GM18873 (cell line): ENCODE data around the gene IGFBPL1.

Source experiments
- ATAC-seq: cut with Tn5 transposase; IDR thresholded peaks from one replicate; pipeline ENCODE4 v1.9.1; 2021; ENCODE audit warnings: mild to moderate bottlenecking, moderate library complexity, moderate number of reproducible peaks; ENCODE audit not compliant: unreplicated experiment, low FRiP score

The IGFBPL1 gene

GRCh38 chr9:38434365-38434764 is 10.1 kb upstream of the IGFBPL1 start:
- ATAC-seq: no peak

DNA sequence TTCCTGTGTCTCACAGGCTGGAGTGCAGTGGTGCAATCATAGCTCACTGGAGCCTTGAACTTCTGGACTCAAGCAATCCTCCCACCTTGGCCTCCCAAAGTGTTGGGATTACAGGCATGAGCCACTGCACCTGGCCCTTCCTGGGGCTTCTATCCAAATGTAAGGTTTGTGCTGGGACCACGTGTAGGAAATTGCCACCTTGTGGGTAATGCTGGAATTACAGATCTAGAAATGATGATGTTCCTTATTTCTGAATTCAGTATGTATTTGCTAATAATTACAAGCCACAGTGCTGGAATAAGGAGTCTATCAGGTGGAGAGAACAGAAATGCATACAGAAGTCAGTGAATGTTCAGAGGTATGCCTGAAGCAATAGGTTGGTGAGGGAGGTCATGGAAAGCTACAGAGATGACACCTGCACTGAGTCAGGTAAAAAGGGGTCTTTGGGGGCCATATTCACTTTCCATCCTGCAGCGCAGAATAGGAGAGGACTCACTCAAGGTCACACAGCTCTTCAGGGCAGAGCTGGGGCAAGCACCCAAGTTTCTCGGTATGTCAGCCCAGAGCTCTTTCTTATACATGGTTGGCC is 8.8 kb upstream of the IGFBPL1 start:
- ATAC-seq: no peak

DNA sequence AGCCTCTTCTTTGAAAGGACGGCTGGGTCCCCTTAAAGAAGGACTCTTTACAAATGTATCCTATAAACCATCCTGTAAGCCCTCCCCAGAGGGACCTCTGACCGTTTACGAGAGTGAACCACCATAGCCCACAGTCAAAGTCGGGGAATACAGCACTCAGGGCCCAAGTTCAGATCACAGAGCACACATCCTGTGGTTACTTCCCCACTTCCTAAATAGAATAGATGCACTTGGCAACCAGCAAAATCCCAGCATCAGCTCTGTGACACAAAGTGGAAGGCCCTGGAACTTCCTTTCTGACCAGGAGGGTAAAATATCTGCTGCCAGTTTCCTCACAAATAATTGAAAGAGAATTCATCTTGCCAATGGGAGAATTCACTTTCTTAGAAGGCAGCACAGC is 6.9 kb upstream of the IGFBPL1 start:
- no peak for ATAC-seq

DNA sequence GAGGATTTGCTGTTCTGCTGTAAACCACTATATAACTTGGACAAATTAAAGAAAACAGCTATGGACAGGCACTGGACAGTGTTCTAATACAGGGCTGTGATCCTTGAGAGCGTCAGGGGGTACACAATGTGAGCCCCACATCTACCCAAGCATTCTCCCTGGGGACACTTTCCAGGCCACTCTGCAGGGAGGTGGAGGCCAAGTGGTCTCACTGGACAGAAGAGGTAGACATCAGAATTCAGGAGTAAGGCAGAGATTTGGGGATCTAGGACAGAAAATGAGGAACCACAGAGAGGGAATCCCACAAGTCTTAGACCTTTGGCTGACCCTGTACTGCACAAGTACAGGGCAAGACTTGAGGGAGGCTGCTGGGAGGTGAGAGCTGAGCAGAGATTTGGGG is 3.8 kb upstream of the IGFBPL1 start:
- no peak for ATAC-seq

DNA sequence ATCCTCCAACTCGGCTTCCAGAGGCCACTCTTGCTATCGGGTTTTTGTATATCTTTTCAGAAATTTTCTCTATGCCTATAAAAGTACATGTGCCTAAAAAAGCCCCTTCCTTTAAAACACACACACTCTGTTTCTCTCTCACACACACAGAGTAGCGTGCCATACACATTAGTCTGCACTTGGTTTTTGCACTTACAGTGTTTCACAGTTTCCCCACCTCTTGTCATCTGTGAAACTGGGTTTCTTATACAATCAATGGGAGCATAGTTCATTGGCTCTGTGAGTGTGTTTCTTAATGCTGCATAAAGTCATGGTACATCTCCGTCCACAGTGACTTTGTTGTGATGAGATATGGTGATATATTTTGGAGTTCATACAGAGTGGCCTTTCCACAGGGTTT is 664 bp upstream of the IGFBPL1 start:
- no peak for ATAC-seq

DNA sequence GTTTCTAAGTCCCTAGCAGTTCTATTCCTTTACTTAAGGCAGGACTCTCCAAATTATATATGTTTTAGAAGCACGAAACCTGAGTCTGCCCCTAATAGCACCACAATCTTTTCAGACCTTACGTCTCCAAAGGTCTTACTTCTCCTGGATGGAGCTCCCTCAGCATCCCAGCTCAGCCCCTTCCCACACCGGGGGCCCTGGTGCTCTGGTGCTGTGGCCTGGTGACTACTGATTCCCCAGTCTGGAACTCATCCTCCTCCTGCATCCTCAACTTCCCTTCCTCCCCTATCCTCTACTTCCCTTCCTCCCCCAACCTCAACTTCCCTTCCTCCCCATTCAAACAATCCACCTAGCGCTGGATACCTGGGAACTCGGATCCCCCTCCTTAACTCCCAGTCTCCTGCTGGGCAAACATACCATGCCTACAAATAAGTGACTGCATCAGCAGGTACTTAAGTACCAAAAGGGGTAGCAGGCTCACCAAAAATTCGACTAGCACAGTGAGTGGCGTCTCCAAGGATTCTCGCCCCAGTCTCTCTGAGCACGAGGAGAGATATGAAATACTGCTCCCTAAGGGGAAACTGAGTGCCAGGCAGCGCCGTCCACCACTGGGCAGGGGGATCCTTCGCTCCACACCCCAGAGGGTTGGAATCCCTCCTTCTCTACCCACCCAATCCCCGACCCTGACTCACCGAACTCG is 831 bp downstream of the IGFBPL1 start:
- ATAC-seq: no peak

- ATAC-seq: no peak
Observed at GRCh38 chr9:38422555-38423260, 1.5 kb downstream of the IGFBPL1 start.

- ATAC-seq: no peak
Observed at GRCh38 chr9:38421498-38422211, 2.6 kb downstream of the IGFBPL1 start.

DNA sequence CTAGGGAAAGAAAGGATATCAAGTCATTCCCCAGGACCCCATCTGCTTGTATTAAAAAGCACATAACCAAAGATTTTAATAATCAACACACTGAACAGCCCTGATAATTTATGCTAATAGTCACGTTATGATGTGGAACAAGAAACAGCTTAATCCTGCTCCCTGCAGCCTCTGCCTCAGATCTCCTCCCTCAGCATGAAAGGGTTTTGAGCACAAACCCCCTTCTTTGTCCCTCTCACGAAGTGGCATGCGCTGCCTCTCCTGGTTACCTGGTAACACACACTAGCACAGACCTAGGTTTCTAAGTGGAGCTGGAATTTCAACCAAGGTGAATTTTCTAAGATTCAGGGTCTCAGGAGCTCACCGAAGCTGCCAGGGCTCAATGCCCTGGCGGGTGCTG is 5.1 kb downstream of the IGFBPL1 start:
- no peak for ATAC-seq

GRCh38 chr9:38418366-38418765 is 5.9 kb downstream of the IGFBPL1 start:
- no peak for ATAC-seq

- ATAC-seq: no peak
Observed at GRCh38 chr9:38417003-38417945, 7.0 kb downstream of the IGFBPL1 start.

- ATAC-seq: no peak
Observed at GRCh38 chr9:38416461-38416860, 7.8 kb downstream of the IGFBPL1 start.

DNA sequence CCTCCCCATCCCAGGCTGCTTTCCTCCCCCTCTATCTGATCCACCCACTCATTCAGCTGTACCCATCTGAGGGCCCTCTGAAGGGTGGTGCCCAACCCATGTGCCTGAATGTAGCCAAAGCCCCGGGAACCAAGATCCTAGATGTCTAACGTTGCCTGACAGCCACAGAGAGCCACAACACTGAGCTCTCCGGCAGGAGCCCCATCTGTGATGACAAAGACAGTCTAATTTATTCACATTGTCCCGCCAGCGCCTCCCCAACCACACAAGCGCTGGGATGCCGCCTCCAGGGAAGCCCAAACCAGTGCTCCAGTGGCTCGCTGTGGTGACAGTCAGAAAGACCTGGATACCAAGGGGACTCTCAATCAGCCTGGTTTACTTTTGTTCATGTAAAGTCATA is 8.4 kb downstream of the IGFBPL1 start:
- no peak for ATAC-seq

- no peak for ATAC-seq
Observed at GRCh38 chr9:38414040-38414723, 10.1 kb downstream of the IGFBPL1 start.

GRCh38 chr9:38413283-38413682 is 11.0 kb downstream of the IGFBPL1 start:
- ATAC-seq: no peak

- no peak for ATAC-seq
Observed at GRCh38 chr9:38412751-38413150, 11.5 kb downstream of the IGFBPL1 start.

GRCh38 chr9:38408719-38409118 is 15.5 kb downstream of the IGFBPL1 start:
- ATAC-seq: no peak

DNA sequence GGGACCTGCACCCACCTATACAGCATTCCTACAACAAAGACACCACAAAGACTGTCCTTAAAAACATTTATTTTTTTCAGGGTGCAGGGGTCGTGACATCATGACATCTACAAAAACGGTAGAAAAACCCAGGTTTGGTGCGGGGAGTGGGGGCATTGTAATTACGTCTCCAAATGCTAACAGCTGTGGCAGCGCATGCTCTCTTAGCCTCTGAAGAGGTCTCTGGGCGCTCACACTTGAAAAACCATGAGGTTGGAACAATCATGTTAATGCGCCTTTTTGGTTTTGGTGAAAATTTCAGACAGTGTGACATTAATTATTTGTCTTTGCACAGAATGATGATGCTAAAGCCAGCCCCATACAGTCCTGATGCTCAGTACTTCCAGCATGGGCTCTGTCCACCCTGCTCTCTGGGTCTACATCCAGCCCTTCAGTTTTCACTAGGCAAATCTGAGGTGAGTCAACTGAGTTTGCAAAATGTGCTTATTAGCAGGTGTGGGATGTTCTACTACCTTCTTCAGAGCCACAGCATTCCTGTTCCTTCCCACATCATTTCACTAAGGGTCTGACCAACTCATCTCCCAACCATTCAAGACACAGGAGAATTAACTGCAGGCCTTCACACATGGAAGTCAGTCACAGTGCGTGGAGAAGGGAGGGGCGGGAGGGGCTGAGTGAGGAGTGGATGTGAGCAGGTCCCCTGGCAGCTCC is 17.6 kb downstream of the IGFBPL1 start:
- ATAC-seq: no peak

- no peak for ATAC-seq
Observed at GRCh38 chr9:38405785-38406184, 18.5 kb downstream of the IGFBPL1 start.
